ENCODE data around the gene NTNG2.

The NTNG2 gene

GRCh38 chr9:132197856-132198550 is 36.1 kb downstream of the NTNG2 start:
- Histone ChIP-seq H3K9me3 (ENCODE audit: insufficient read depth, low read depth, low read length) (no peaks in the 10 kb centered on the region), H2AFZ (ENCODE audit: low read length) (no peak overlapping the region), H3K79me2 (ENCODE audit: insufficient read depth, low read length) (0 out of 2 replicates have a peak, but pooled peaks cover 9% of the 10 kb centered on the region), H3K9me2 (replicated peaks; ENCODE audit: low read depth, low read length) (no peaks in the 10 kb centered on the region), H3K36me3 (ENCODE audit: insufficient read depth, low read length) (peaks cover 27% of the 10 kb centered on the region; the same call in 1 of the 2 replicates), H3F3A (ENCODE audit: low read depth) (no peaks in the 10 kb centered on the region), H3K9ac (ENCODE audit: low read depth, low read length, poor library complexity, severe bottlenecking) (no peak overlapping the region), H3K27me3 (ENCODE audit: insufficient read depth, low read length, poor library complexity, severe bottlenecking) (no peaks in the 10 kb centered on the region), H3K4me1 (ENCODE audit: insufficient read depth, low read length, poor library complexity, severe bottlenecking) (no peaks in the 10 kb centered on the region), H4K20me1 (ENCODE audit: insufficient read depth, low read length, poor library complexity, severe bottlenecking) (no peaks in the 10 kb centered on the region), H3K4me2 (ENCODE audit: low read depth, low read length, poor library complexity, severe bottlenecking) (no peak overlapping the region), H3K4me3 (ENCODE audit: low read length, poor library complexity, severe bottlenecking) (no peak overlapping the region)
- TF ChIP-seq CTCF (conservative IDR thresholded peaks at IDR 0.05; ENCODE audit: low read length) (no peak), EZH2phosphoT487 (IDR thresholded peaks at IDR 0.05; ENCODE audit: borderline replicate concordance) (no peak)

- Histone ChIP-seq H4K20me1 (ENCODE audit: insufficient read depth, low read length, poor library complexity, severe bottlenecking) (no peaks in the 10 kb centered on the region), H3K4me1 (ENCODE audit: insufficient read depth, low read length, poor library complexity, severe bottlenecking) (no peaks in the 10 kb centered on the region), H3K36me3 (ENCODE audit: insufficient read depth, low read length) (peaks cover 31% of the 10 kb centered on the region; the same call in 1 of the 2 replicates), H2AFZ (ENCODE audit: low read length) (no peak overlapping the region), H3F3A (ENCODE audit: low read depth) (no peaks in the 10 kb centered on the region), H3K27me3 (ENCODE audit: insufficient read depth, low read length, poor library complexity, severe bottlenecking) (no peaks in the 10 kb centered on the region), H3K4me3 (ENCODE audit: low read length, poor library complexity, severe bottlenecking) (no peak overlapping the region), H3K4me2 (ENCODE audit: low read depth, low read length, poor library complexity, severe bottlenecking) (no peak overlapping the region), H3K9me3 (ENCODE audit: insufficient read depth, low read depth, low read length) (no peaks in the 10 kb centered on the region), H3K9ac (ENCODE audit: low read depth, low read length, poor library complexity, severe bottlenecking) (no peak overlapping the region), H3K9me2 (replicated peaks; ENCODE audit: low read depth, low read length) (no peaks in the 10 kb centered on the region), H3K79me2 (ENCODE audit: insufficient read depth, low read length) (0 out of 2 replicates have a peak, but pooled peaks cover 9% of the 10 kb centered on the region)
- TF ChIP-seq CTCF (conservative IDR thresholded peaks at IDR 0.05; ENCODE audit: low read length) (no peak), EZH2phosphoT487 (IDR thresholded peaks at IDR 0.05; ENCODE audit: borderline replicate concordance) (no peak)
These were observed 37.2 kb downstream of the NTNG2 start for GRCh38 chr9:132199056-132199455.

GRCh38 chr9:132200706-132201105 is 38.8 kb downstream of the NTNG2 start:
- Histone ChIP-seq H3K4me3 (ENCODE audit: low read length, poor library complexity, severe bottlenecking) (no peak overlapping the region), H3K9ac (ENCODE audit: low read depth, low read length, poor library complexity, severe bottlenecking) (no peak overlapping the region), H2AFZ (ENCODE audit: low read length) (no peak overlapping the region), H3K9me2 (replicated peaks; ENCODE audit: low read depth, low read length) (no peaks in the 10 kb centered on the region), H3K36me3 (ENCODE audit: insufficient read depth, low read length) (peaks cover 31% of the 10 kb centered on the region; the same call in 1 of the 2 replicates), H3K79me2 (ENCODE audit: insufficient read depth, low read length) (peaks cover 14% of the 10 kb centered on the region; the same call in 1 of the 2 replicates), H3K27me3 (ENCODE audit: insufficient read depth, low read length, poor library complexity, severe bottlenecking) (no peaks in the 10 kb centered on the region), H3F3A (ENCODE audit: low read depth) (no peaks in the 10 kb centered on the region), H3K9me3 (ENCODE audit: insufficient read depth, low read depth, low read length) (no peaks in the 10 kb centered on the region), H4K20me1 (ENCODE audit: insufficient read depth, low read length, poor library complexity, severe bottlenecking) (no peaks in the 10 kb centered on the region), H3K4me1 (ENCODE audit: insufficient read depth, low read length, poor library complexity, severe bottlenecking) (no peaks in the 10 kb centered on the region), H3K4me2 (ENCODE audit: low read depth, low read length, poor library complexity, severe bottlenecking) (no peak overlapping the region)
- no peak for TF ChIP-seq EZH2phosphoT487 (IDR thresholded peaks at IDR 0.05; ENCODE audit: borderline replicate concordance)
- TF ChIP-seq CTCF (conservative IDR thresholded peaks at IDR 0.05; ENCODE audit: low read length) = no peak

Measured in Loucy (cell line).